HL-60 (cell line): ENCODE results near the gene EYA3.

Experiments
- DNase-seq, 2 experiments: peaks; one replicate each; pipeline ENCODE4 v3.0.0-alpha.2; 2010 to 2020; ENCODE audit warnings: low read depth in 1 of 2, low spot score in 1 of 2
- H3K27ac ChIP-seq: fragments of 250-450 bp; sonication (Bioruptor Pico); replicated peaks from 2 replicates; pipeline ENCODE4 v1.5.1; 2020; ENCODE audit warnings: mild to moderate bottlenecking, moderate library complexity
- H3K27me3 ChIP-seq: fragments of 250-450 bp; sonication (Bioruptor Pico); 2 replicates; pipeline ENCODE4 v1.5.1; 2021; ENCODE audit warnings: mild to moderate bottlenecking, moderate library complexity; ENCODE audit not compliant: insufficient read depth, poor library complexity, severe bottlenecking
- H3K4me3 ChIP-seq: replicated peaks from 2 replicates; pipeline ENCODE4 v1.5.1; 2011; ENCODE audit warnings: mild to moderate bottlenecking, control low read depth, low read length; ENCODE audit not compliant: insufficient read depth
- GABPA ChIP-seq: IDR thresholded peaks from 2 replicates; pipeline ENCODE4 v1.6.1; 2012; ENCODE audit warnings: low read depth
- POLR2AphosphoS5 ChIP-seq: IDR thresholded peaks from 2 replicates; pipeline ENCODE4 v1.6.1; 2012; ENCODE audit warnings: low read depth
- SPI1 ChIP-seq: IDR thresholded peaks from 2 replicates; pipeline ENCODE4 v1.6.1; 2012; ENCODE audit warnings: low read depth, mild to moderate bottlenecking, borderline replicate concordance
- TF ChIP-seq, protein P1 (sequence below): IDR thresholded peaks from 2 replicates; pipeline ENCODE4 v1.6.1; 2012; ENCODE audit warnings: low read depth; ENCODE audit not compliant: insufficient replicate concordance
- TF ChIP-seq, protein P2 (sequence below): IDR thresholded peaks from one replicate; pipeline ENCODE4 v1.5.1; 2011; ENCODE audit warnings: low read length, control low read depth, inconsistent platforms; ENCODE audit not compliant: insufficient read depth

EYA3 gene

DNA sequence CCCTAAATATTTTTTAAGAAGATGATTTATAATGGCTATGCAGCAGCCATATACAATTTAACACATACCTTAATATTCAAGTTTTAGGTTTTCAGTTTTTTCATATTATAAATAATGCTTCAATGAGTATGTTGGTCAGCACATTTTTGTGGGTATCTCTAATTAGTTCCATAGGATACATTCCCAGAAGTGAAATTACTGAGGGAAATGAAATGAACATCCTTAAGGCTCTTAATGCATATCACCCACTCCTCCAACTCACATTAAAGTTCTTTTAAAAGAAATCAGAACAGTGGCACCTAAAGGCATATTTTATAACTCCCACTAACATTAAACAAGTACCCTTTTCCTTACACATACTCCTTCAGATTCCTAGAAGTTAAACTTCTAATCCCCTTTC is 56.1 kb downstream of the EYA3 start:
- Histone ChIP-seq H3K4me3 (no peak overlapping the region), H3K27ac (no peak overlapping the region), H3K27me3 (no peaks in the 10 kb centered on the region)
- TF ChIP-seq, protein P1, sequence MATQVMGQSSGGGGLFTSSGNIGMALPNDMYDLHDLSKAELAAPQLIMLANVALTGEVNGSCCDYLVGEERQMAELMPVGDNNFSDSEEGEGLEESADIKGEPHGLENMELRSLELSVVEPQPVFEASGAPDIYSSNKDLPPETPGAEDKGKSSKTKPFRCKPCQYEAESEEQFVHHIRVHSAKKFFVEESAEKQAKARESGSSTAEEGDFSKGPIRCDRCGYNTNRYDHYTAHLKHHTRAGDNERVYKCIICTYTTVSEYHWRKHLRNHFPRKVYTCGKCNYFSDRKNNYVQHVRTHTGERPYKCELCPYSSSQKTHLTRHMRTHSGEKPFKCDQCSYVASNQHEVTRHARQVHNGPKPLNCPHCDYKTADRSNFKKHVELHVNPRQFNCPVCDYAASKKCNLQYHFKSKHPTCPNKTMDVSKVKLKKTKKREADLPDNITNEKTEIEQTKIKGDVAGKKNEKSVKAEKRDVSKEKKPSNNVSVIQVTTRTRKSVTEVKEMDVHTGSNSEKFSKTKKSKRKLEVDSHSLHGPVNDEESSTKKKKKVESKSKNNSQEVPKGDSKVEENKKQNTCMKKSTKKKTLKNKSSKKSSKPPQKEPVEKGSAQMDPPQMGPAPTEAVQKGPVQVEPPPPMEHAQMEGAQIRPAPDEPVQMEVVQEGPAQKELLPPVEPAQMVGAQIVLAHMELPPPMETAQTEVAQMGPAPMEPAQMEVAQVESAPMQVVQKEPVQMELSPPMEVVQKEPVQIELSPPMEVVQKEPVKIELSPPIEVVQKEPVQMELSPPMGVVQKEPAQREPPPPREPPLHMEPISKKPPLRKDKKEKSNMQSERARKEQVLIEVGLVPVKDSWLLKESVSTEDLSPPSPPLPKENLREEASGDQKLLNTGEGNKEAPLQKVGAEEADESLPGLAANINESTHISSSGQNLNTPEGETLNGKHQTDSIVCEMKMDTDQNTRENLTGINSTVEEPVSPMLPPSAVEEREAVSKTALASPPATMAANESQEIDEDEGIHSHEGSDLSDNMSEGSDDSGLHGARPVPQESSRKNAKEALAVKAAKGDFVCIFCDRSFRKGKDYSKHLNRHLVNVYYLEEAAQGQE: no peak
- no peak for TF ChIP-seq GABPA
- TF ChIP-seq POLR2AphosphoS5: no peak
- TF ChIP-seq SPI1: no peak
- TF ChIP-seq, protein P2, sequence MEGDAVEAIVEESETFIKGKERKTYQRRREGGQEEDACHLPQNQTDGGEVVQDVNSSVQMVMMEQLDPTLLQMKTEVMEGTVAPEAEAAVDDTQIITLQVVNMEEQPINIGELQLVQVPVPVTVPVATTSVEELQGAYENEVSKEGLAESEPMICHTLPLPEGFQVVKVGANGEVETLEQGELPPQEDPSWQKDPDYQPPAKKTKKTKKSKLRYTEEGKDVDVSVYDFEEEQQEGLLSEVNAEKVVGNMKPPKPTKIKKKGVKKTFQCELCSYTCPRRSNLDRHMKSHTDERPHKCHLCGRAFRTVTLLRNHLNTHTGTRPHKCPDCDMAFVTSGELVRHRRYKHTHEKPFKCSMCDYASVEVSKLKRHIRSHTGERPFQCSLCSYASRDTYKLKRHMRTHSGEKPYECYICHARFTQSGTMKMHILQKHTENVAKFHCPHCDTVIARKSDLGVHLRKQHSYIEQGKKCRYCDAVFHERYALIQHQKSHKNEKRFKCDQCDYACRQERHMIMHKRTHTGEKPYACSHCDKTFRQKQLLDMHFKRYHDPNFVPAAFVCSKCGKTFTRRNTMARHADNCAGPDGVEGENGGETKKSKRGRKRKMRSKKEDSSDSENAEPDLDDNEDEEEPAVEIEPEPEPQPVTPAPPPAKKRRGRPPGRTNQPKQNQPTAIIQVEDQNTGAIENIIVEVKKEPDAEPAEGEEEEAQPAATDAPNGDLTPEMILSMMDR: no peak
- DNase-seq: no peak

DNA sequence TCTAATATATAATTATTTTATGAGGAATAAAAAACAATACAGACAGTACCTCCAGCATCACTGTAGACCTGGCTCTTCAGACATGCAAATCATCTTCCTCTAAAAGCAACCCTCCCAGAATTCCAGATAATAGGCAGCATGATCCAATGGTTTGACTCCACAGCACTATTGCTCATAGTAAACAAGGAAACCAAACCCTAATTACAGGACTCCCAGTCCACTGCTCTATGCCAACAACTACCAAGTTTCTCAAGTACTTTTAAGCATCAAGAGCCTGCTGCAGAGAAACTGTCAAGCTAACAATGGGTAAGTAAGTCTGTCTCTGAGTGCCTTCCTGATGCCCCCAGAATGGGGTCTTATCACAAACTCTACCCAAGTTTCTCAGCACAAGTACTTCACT is 57.2 kb downstream of the EYA3 start:
- H3K27me3 ChIP-seq: no peaks in the 10 kb centered on the region
- no peak overlapping the region for H3K4me3 ChIP-seq
- no peak for DNase-seq

DNA sequence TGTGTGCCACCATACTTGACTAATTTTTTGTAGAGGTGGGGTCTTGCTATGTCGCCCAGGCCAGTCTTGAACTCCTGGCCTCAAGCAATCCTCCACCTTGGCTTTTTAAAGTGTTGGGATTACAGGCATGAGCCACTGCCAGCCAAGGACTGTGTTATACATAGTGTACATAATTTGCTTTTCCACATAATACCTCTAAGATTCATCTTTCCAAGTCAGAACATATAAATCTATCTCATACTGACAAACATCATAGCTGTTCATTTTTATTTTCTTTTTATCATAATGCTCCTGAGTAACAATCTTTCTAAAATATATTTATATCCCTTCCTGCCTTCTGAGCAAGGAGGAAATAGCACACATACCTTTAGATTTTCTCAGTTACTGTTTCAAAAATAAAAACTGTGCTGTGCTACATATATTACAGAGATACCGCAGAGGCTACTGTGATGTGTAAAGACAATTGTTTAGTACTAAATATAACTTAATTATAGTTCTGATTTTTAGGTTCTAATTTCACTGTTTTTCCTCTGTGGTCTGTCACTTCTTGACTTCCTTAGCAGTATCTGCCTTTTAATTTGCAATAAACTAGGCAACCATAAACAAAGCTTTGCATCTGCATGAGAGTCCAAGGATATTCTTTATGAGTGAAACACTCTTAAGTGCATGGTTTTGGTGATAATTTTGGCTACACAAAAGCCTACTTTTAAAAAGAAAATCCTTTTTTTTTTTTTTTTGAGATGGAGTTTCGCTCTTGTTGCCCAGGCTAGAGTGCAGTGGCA is 59.3 kb downstream of the EYA3 start:
- TF ChIP-seq, protein P1: no peak
- TF ChIP-seq, protein P2: no peak
- TF ChIP-seq GABPA (no peak), SPI1 (no peak), POLR2AphosphoS5 (no peak)
- DNase-seq: no peak
- no peak overlapping the region for H3K27ac ChIP-seq
- no peak overlapping the region for H3K4me3 ChIP-seq
- no peaks in the 10 kb centered on the region for H3K27me3 ChIP-seq

More for the DNA sequence above, 57.2 kb downstream of the EYA3 start:
- TF ChIP-seq, protein P2: no peak
- TF ChIP-seq GABPA (no peak), SPI1 (no peak), POLR2AphosphoS5 (no peak)
- TF ChIP-seq, protein P1: no peak
- H3K27ac ChIP-seq: no peak overlapping the region
